ENCODE results near the gene TBL1XR1.

Gene TBL1XR1

DNA sequence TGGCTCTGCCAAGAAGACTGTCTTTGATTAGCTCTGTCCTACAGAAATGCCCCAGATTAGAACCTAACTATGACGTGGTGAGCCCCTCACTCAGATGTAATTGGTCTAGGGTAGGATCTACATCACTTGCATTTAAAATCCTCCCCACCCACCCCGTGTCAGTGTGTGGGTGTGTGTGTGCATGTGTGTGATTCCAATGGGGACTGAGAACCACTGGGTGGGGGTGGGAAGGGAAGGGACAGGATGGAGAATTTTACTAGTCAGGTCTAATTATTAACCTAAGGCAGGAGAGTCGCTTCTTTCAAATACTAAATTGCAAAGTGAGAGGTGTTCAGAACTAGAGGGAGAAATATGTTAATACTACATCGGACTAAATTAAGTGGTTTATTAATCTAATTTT is 91.7 kb downstream of the TBL1XR1 start:
- H3K9me3 ChIP-seq = no peaks in the 10 kb centered on the region
- intact Hi-C loops (cut with DNase I; ENCODE audit: low total_unique reads) = no loop called here
- no peaks in the 10 kb centered on the region for H3K36me3 ChIP-seq
- H3K27me3 ChIP-seq = no peaks in the 10 kb centered on the region
- H3K4me1 ChIP-seq = peaks cover 0 to 89% (median 31%) of the 10 kb centered on the region in 4 donors
- no peak for DNase-seq
- TF ChIP-seq, protein P1, sequence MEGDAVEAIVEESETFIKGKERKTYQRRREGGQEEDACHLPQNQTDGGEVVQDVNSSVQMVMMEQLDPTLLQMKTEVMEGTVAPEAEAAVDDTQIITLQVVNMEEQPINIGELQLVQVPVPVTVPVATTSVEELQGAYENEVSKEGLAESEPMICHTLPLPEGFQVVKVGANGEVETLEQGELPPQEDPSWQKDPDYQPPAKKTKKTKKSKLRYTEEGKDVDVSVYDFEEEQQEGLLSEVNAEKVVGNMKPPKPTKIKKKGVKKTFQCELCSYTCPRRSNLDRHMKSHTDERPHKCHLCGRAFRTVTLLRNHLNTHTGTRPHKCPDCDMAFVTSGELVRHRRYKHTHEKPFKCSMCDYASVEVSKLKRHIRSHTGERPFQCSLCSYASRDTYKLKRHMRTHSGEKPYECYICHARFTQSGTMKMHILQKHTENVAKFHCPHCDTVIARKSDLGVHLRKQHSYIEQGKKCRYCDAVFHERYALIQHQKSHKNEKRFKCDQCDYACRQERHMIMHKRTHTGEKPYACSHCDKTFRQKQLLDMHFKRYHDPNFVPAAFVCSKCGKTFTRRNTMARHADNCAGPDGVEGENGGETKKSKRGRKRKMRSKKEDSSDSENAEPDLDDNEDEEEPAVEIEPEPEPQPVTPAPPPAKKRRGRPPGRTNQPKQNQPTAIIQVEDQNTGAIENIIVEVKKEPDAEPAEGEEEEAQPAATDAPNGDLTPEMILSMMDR (IDR thresholded peaks at IDR 0.05) = no peak
- no peak overlapping the region for H3K27ac ChIP-seq
- no peak overlapping the region for H3K4me3 ChIP-seq

GRCh38 chr3:177104299-177104992 is 92.8 kb downstream of the TBL1XR1 start:
- H3K4me1 ChIP-seq = peaks cover 0 to 80% (median 23%) of the 10 kb centered on the region in 4 donors
- no peaks in the 10 kb centered on the region for H3K36me3 ChIP-seq
- intact Hi-C loops (cut with DNase I; ENCODE audit: low total_unique reads) = no loop called here
- no peak overlapping the region for H3K27ac ChIP-seq
- TF ChIP-seq, protein P1 (IDR thresholded peaks at IDR 0.05) = no peak
- no peaks in the 10 kb centered on the region for H3K9me3 ChIP-seq
- H3K4me3 ChIP-seq = no peak overlapping the region
- H3K27me3 ChIP-seq = no peaks in the 10 kb centered on the region
- no peak for DNase-seq

DNA sequence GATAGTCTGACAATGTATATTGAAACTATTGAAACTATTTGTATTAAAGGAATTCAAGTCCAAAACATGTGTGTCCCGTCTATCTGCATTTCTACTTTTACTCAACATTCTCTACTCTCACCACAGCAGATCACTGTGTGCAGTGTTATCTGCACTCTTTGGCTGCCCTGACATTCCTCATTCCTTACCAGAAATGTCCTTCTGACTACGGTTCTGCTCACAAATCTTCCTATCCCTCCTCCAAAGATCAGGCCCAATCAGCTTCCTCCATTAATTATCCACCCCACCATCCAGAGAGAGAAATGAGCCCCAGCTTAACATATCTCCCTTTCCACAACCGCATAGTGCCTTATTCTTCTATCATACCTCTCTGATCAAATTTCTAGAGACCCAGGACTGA is 94.7 kb downstream of the TBL1XR1 start:
- no peaks in the 10 kb centered on the region for H3K36me3 ChIP-seq
- no peaks in the 10 kb centered on the region for H3K9me3 ChIP-seq
- intact Hi-C loops (cut with DNase I; ENCODE audit: low total_unique reads) = no loop called here
- no peak overlapping the region for H3K4me3 ChIP-seq
- DNase-seq = no peak
- TF ChIP-seq, protein P1 (IDR thresholded peaks at IDR 0.05) = no peak
- no peaks in the 10 kb centered on the region for H3K27me3 ChIP-seq
- H3K27ac ChIP-seq = no peak overlapping the region
- H3K4me1 ChIP-seq = peaks cover 0 to 75% (median 21%) of the 10 kb centered on the region in 4 donors

DNA sequence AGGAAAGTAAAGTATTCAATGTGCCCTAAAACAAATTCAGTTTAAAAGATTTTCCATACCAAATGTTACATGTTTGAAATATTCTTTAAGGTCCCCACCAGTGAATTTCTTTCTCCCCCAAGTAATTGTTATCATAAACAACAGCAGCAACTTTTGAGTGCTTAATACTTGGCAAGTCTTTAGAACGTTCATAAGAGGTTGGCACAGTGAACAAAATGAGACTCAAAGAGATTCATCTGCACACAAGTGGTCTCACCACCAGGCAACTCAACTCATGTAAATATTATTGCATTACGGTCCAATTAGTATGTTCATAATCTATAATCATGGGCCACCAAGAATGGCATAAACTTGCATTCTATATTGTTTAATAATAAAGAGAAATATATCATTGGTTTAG is 98.7 kb downstream of the TBL1XR1 start:
- TF ChIP-seq, protein P1 (IDR thresholded peaks at IDR 0.05) = no peak
- Histone ChIP-seq H3K4me1 (peaks cover 0 to 45% (median 13%) of the 10 kb centered on the region in 4 donors), H3K27me3 (no peaks in the 10 kb centered on the region), H3K4me3 (no peak overlapping the region), H3K9me3 (peaks cover 0 to 4% (median 0%) of the 10 kb centered on the region in 3 donors), H3K27ac (no peak overlapping the region), H3K36me3 (no peaks in the 10 kb centered on the region)
- intact Hi-C loops (cut with DNase I; ENCODE audit: low total_unique reads) = no loop called here
- DNase-seq = no peak

- no peak overlapping the region for H3K27ac ChIP-seq
- peaks cover 0 to 8% (median 0%) of the 10 kb centered on the region in 3 donors for H3K9me3 ChIP-seq
- H3K36me3 ChIP-seq = no peaks in the 10 kb centered on the region
- no peak for DNase-seq
- H3K4me3 ChIP-seq = no peak overlapping the region
- no peaks in the 10 kb centered on the region for H3K27me3 ChIP-seq
- TF ChIP-seq, protein P1 (IDR thresholded peaks at IDR 0.05) = no peak
- intact Hi-C loops (cut with DNase I; ENCODE audit: low total_unique reads) = no loop called here
- peaks cover 0 to 27% (median 3%) of the 10 kb centered on the region in 4 donors for H3K4me1 ChIP-seq
These were observed 100.7 kb downstream of the TBL1XR1 start for GRCh38 chr3:177096615-177097014.

Data from tibial artery (tissue), 4 donors.